GM18507 (cell line): ENCODE measurements around the gene MECP2.
"Not testable (repeated sequence)": the region's sequence is repeated elsewhere in the genome, so short reads cannot be mapped to it uniquely, and the experiment has no call there.

Source experiments
- DNase-seq: peaks from one replicate; pipeline ENCODE4 v3.0.0; 2011; ENCODE audit warnings: low read depth; ENCODE audit not compliant: insufficient read length; ENCODE audit errors: extremely low spot score
- FAIRE-seq: peaks from 2 replicates; lab custom pipeline; 2011; peaks lifted over from hg19 to GRCh38; lab: Jason Lieb, UNC

Gene MECP2

GRCh38 chrX:154008521-154008920 lies 89.0 kb downstream of the MECP2 start:
- FAIRE-seq, result peak; percentile 76

GRCh38 chrX:154006947-154007346 lies 90.6 kb downstream of the MECP2 start:
- DNase-seq (no peak), FAIRE-seq (no peak)

More at GRCh38 chrX:154008521-154008920, 89.0 kb downstream of the MECP2 start:
- DNase-seq, result no peak

- peak; percentile 73 for FAIRE-seq
- DNase-seq, result no peak
Observed at GRCh38 chrX:154004315-154004714, 93.2 kb downstream of the MECP2 start.

- peak; percentile 96 for FAIRE-seq
- no peak for DNase-seq
Observed at GRCh38 chrX:154002215-154002719, 95.2 kb downstream of the MECP2 start.

- no peak for FAIRE-seq
- no peak for DNase-seq
Observed at GRCh38 chrX:154000051-154000450, 97.5 kb downstream of the MECP2 start.

GRCh38 chrX:153999359-154000037 lies 98.0 kb downstream of the MECP2 start:
- DNase-seq, result no peak
- FAIRE-seq, result no peak

GRCh38 chrX:153995504-153995903 lies 102.0 kb downstream of the MECP2 start:
- FAIRE-seq, result no peak
- no peak for DNase-seq

- DNase-seq, FAIRE-seq: not testable (repeated sequence)
Observed at GRCh38 chrX:153994398-153994797, 103.1 kb downstream of the MECP2 start.

GRCh38 chrX:153993978-153994377 lies 103.5 kb downstream of the MECP2 start:
- FAIRE-seq, result no peak
- no peak for DNase-seq

GRCh38 chrX:153993079-153993478 lies 104.4 kb downstream of the MECP2 start:
- FAIRE-seq (no peak), DNase-seq (no peak)

GRCh38 chrX:153992180-153992579 lies 105.3 kb downstream of the MECP2 start:
- FAIRE-seq, result no peak

GRCh38 chrX:153991013-153991580 lies 106.4 kb downstream of the MECP2 start:
- DNase-seq, result no peak
- FAIRE-seq, result no peak

More at GRCh38 chrX:153992180-153992579, 105.3 kb downstream of the MECP2 start:
- no peak for DNase-seq

- DNase-seq, result no peak
- no peak for FAIRE-seq
Observed at GRCh38 chrX:153989973-153990655, 107.4 kb downstream of the MECP2 start.

- no peak for FAIRE-seq
- no peak for DNase-seq
Observed at GRCh38 chrX:153988493-153988892, 109.0 kb downstream of the MECP2 start.

- FAIRE-seq (no peak), DNase-seq (no peak)
Observed at GRCh38 chrX:153984351-153985178, 113.0 kb downstream of the MECP2 start.

GRCh38 chrX:153983321-153983801 lies 114.2 kb downstream of the MECP2 start:
- FAIRE-seq, result peak; percentile 76

GRCh38 chrX:153981771-153982533 lies 115.6 kb downstream of the MECP2 start:
- DNase-seq (no peak), FAIRE-seq (no peak)

More at GRCh38 chrX:153983321-153983801, 114.2 kb downstream of the MECP2 start:
- no peak for DNase-seq

- DNase-seq (no peak), FAIRE-seq (peak; percentile 68)
Observed at GRCh38 chrX:153981231-153981630, 116.3 kb downstream of the MECP2 start.

- DNase-seq, result not testable (repeated sequence)
- peak; percentile 97 for FAIRE-seq
Observed at GRCh38 chrX:153980394-153980793, 117.1 kb downstream of the MECP2 start.
